Measurements from ENCODE around the gene PLXDC2.

The PLXDC2 gene

DNA sequence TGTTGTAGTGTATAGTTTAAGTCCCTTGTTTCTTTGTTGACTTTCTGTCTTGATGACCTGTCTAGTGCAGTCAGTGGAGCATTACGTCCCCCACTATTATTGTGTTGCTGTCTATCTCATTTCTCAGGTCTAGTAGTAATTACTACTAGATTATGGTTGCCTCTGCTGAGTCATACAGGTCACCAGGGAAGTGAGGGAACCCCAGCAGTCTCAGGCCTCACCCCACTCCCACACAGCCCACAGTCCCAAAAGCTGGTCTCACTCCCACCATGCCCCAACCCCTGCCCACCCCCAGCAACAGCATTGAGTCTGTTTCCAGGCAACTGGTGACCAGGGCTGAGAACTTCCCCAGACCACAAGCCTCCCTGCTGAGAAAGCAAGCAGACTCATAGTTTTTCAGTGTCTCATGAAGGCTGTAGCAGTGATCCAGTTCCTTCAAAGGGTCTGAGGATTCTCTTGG is 88.0 kb downstream of the PLXDC2 start:
- no peak overlapping the region for H3K27ac ChIP-seq (ENCODE audit: insufficient read depth in 1 of 2, low read depth in 1 of 2, low read length in 2 of 2, poor library complexity in 1 of 2, severe bottlenecking in 2 of 2)

DNA sequence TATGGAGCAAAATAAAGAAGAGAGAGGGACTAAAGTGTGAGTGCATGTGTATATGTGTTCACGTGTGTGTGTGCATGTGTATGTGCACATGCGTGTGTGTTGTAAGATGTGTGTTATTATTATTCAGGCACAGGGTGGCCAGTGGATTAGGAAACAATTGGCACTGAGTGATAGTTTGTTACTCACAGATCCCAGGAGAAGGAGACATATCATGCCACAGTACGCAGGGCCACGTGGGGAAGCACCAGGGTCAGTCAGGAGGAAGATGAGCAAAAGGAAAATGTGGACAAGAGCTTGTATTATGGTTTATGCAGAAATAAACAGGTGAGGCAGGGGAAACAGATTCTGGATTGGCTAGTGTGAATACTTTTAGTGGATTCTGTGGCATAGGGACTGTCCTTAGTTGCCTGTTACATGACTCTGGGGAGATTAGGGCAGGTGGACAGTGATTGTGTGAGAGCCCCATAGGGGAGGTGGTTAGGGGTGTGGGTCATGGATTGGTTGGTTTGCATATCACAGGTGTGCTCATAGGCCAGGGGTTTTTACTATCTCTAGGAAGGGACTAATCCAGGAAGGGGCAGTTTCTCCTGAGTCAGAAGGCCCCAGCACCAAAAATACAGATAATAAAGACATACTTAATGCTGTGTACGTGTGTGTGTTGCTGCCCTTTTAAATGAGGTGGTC is 90.0 kb downstream of the PLXDC2 start:
- H3K4me1 ChIP-seq (ENCODE audit: control extremely low read depth in 1 of 4, control insufficient read depth in 4 of 4, insufficient read depth in 4 of 4, low read length in 3 of 4), result peaks cover 3 to 25% (median 9%) of the 10 kb centered on the region in 4 experiments
- no peaks in the 10 kb centered on the region for H3K27me3 ChIP-seq (replicated peaks in 2 of 5; ENCODE audit: control insufficient read depth in 4 of 5, insufficient read depth in 5 of 5, low read length in 4 of 5)
- DNase-seq, result no peak
- 100% methylated on average over 4 of the region's 5 CpGs for WGBS (ENCODE audit: insufficient coverage)
- no peak overlapping the region for H3K4me3 ChIP-seq (ENCODE audit: control insufficient read depth in 1 of 7, extremely low read depth in 1 of 7, insufficient read depth in 4 of 7, low read depth in 2 of 7, low read length in 6 of 7)
- ChIA-PET POLR2A (interaction anchor here (0.6 kb wide), 1 partner anchor 366 kb away, joined by 5 read pairs; no protein-coding TSS in a partner anchor), CTCF (no interaction called here)
- no peak overlapping the region for H3K27ac ChIP-seq (ENCODE audit: insufficient read depth in 1 of 2, low read depth in 1 of 2, low read length in 2 of 2, poor library complexity in 1 of 2, severe bottlenecking in 2 of 2)
- peaks cover 0 to 2% (median 0%) of the 10 kb centered on the region in 4 experiments for H3K36me3 ChIP-seq (ENCODE audit: control insufficient read depth in 4 of 4, insufficient read depth in 4 of 4, low read length in 3 of 4)
- peaks cover 0 to 2% (median 0%) of the 10 kb centered on the region in 5 experiments for H3K9me3 ChIP-seq (ENCODE audit: control extremely low read depth in 1 of 5, control insufficient read depth in 4 of 5, insufficient read depth in 2 of 5, low read depth in 1 of 5, low read length in 4 of 5)

More for the DNA sequence above, 88.0 kb downstream of the PLXDC2 start:
- WGBS (ENCODE audit: insufficient coverage), result no CpG with 5 or more reads among the region's 1 CpG
- H3K9me3 ChIP-seq (ENCODE audit: control extremely low read depth in 1 of 5, control insufficient read depth in 4 of 5, insufficient read depth in 2 of 5, low read depth in 1 of 5, low read length in 4 of 5), result peaks cover 0 to 2% (median 0%) of the 10 kb centered on the region in 5 experiments
- H3K4me3 ChIP-seq (ENCODE audit: control insufficient read depth in 1 of 7, extremely low read depth in 1 of 7, insufficient read depth in 4 of 7, low read depth in 2 of 7, low read length in 6 of 7), result no peak overlapping the region
- H3K27me3 ChIP-seq (replicated peaks in 2 of 5; ENCODE audit: control insufficient read depth in 4 of 5, insufficient read depth in 5 of 5, low read length in 4 of 5), result no peaks in the 10 kb centered on the region
- peaks cover 0 to 2% (median 0%) of the 10 kb centered on the region in 4 experiments for H3K36me3 ChIP-seq (ENCODE audit: control insufficient read depth in 4 of 4, insufficient read depth in 4 of 4, low read length in 3 of 4)
- ChIA-PET POLR2A (no interaction called here), CTCF (interaction anchor here (0.8 kb wide), 1 partner anchor 83 kb away, joined by 3 read pairs; no protein-coding TSS in a partner anchor)
- DNase-seq, result peak; percentile 9 to 85 (median 69)
- H3K4me1 ChIP-seq (ENCODE audit: control extremely low read depth in 1 of 4, control insufficient read depth in 4 of 4, insufficient read depth in 4 of 4, low read length in 3 of 4), result peaks cover 3 to 24% (median 9%) of the 10 kb centered on the region in 4 experiments

DNA sequence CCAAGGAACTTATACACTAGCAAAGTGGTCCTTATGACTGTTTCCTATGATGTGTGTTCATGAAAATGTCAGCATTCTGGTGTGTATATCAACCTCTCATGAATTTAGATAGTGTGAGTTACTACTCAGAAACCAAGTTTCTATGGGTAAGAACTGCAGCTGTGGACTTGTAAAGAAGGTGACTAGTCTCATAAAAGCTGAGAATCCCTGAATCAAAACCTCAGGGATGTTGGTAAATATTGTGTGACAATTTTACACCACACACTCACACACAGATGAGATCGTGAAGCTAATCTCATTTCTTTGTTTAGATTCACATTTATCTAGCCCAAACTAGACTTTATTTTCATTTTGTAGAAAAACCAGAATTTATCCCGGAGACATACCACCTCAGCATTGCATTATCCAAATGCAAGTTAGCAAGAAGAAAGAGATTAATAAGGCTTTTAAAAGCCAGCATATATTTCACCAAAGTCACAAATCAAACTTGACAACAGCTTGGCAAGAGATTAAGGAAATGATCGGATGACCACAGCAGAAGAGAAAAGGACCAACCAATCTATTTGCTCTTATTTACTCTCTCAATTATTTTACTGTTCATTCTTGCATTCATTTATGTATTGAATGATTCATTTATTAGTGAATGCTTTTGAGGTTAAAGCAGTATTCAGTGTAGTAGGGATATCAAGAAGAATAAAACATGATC is 92.9 kb downstream of the PLXDC2 start:
- Histone ChIP-seq H3K36me3 (ENCODE audit: control insufficient read depth in 4 of 4, insufficient read depth in 4 of 4, low read length in 3 of 4) (peaks cover 0 to 2% (median 0%) of the 10 kb centered on the region in 4 experiments), H3K9me3 (ENCODE audit: control extremely low read depth in 1 of 5, control insufficient read depth in 4 of 5, insufficient read depth in 2 of 5, low read depth in 1 of 5, low read length in 4 of 5) (peaks cover 0 to 5% (median 0%) of the 10 kb centered on the region in 5 experiments), H3K27me3 (replicated peaks in 2 of 5; ENCODE audit: control insufficient read depth in 4 of 5, insufficient read depth in 5 of 5, low read length in 4 of 5) (no peaks in the 10 kb centered on the region), H3K4me1 (ENCODE audit: control extremely low read depth in 1 of 4, control insufficient read depth in 4 of 4, insufficient read depth in 4 of 4, low read length in 3 of 4) (peaks cover 3 to 16% (median 7%) of the 10 kb centered on the region in 4 experiments), H3K27ac (ENCODE audit: insufficient read depth in 1 of 2, low read depth in 1 of 2, low read length in 2 of 2, poor library complexity in 1 of 2, severe bottlenecking in 2 of 2) (no peak overlapping the region), H3K4me3 (ENCODE audit: control insufficient read depth in 1 of 7, extremely low read depth in 1 of 7, insufficient read depth in 4 of 7, low read depth in 2 of 7, low read length in 6 of 7) (no peak overlapping the region)
- peak in 2 of 3 donors; percentile 23 to 46 for DNase-seq
- WGBS (ENCODE audit: insufficient coverage), result 88% methylated on average over 2 of the region's 3 CpGs
- POLR2A ChIA-PET, result no interaction called here
- CTCF ChIA-PET, result no interaction called here

DNA sequence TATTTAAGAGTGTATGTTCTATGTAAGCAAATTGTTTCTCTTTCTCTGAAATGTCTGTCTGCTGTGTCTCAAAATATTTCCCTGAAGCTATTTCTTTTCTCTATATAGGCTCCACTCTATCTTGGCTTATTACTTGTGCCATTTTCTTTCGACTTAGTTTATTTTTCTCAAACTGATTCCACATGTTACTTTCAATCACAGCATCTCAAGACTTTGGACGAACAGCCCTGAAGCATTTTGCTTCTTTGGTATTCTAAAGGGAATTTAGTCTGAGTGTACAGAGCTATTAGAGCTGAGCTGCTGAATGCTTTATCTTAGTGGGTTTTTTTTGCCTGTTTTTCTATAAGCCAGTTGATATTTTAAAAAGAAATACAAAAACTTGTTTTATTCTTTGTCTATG is 95.7 kb downstream of the PLXDC2 start:
- Histone ChIP-seq H3K4me3 (ENCODE audit: control insufficient read depth in 1 of 7, extremely low read depth in 1 of 7, insufficient read depth in 4 of 7, low read depth in 2 of 7, low read length in 6 of 7) (no peak overlapping the region), H3K9me3 (ENCODE audit: control extremely low read depth in 1 of 5, control insufficient read depth in 4 of 5, insufficient read depth in 2 of 5, low read depth in 1 of 5, low read length in 4 of 5) (peaks cover 0 to 9% (median 0%) of the 10 kb centered on the region in 5 experiments), H3K27ac (ENCODE audit: insufficient read depth in 1 of 2, low read depth in 1 of 2, low read length in 2 of 2, poor library complexity in 1 of 2, severe bottlenecking in 2 of 2) (no peak overlapping the region), H3K36me3 (ENCODE audit: control insufficient read depth in 4 of 4, insufficient read depth in 4 of 4, low read length in 3 of 4) (peaks cover 0 to 2% (median 0%) of the 10 kb centered on the region in 4 experiments), H3K4me1 (ENCODE audit: control extremely low read depth in 1 of 4, control insufficient read depth in 4 of 4, insufficient read depth in 4 of 4, low read length in 3 of 4) (peaks cover 0 to 7% (median 1%) of the 10 kb centered on the region in 4 experiments), H3K27me3 (replicated peaks in 2 of 5; ENCODE audit: control insufficient read depth in 4 of 5, insufficient read depth in 5 of 5, low read length in 4 of 5) (no peaks in the 10 kb centered on the region)
- WGBS (ENCODE audit: insufficient coverage), result no CpG with 5 or more reads among the region's 2 CpGs
- POLR2A ChIA-PET, result no interaction called here
- no peak for DNase-seq
- CTCF ChIA-PET, result no interaction called here

DNA sequence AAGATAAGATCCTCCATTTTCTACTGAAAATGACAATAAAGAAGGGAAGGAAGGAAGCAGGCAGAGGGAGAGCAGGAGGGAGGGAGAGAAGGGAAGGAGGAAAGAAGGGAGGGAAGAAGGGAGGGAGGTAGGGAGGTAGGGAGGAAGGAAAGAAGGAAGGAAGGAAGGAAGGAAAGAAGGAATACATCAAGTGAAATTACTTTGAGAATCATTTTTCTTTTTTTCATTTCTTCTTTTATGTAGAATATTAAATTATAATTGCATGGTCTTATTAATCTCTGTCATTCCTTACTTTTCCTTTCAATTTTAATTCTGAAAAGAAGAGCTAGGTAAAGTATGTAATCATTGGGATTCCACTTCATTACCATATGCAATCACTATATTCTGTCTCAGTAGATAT is 97.8 kb downstream of the PLXDC2 start:
- no peak for DNase-seq
- H3K4me1 ChIP-seq (ENCODE audit: control extremely low read depth in 1 of 4, control insufficient read depth in 4 of 4, insufficient read depth in 4 of 4, low read length in 3 of 4), result peaks cover 0 to 4% (median 0%) of the 10 kb centered on the region in 4 experiments
- no peak overlapping the region for H3K4me3 ChIP-seq (ENCODE audit: control insufficient read depth in 1 of 7, extremely low read depth in 1 of 7, insufficient read depth in 4 of 7, low read depth in 2 of 7, low read length in 6 of 7)
- H3K36me3 ChIP-seq (ENCODE audit: control insufficient read depth in 4 of 4, insufficient read depth in 4 of 4, low read length in 3 of 4), result peaks cover 0 to under 1% (median 0%) of the 10 kb centered on the region in 4 experiments
- POLR2A ChIA-PET, result no interaction called here
- no peak overlapping the region for H3K27ac ChIP-seq (ENCODE audit: insufficient read depth in 1 of 2, low read depth in 1 of 2, low read length in 2 of 2, poor library complexity in 1 of 2, severe bottlenecking in 2 of 2)
- CTCF ChIA-PET, result no interaction called here
- peaks cover 0 to 9% (median 0%) of the 10 kb centered on the region in 5 experiments for H3K9me3 ChIP-seq (ENCODE audit: control extremely low read depth in 1 of 5, control insufficient read depth in 4 of 5, insufficient read depth in 2 of 5, low read depth in 1 of 5, low read length in 4 of 5)
- H3K27me3 ChIP-seq (replicated peaks in 2 of 5; ENCODE audit: control insufficient read depth in 4 of 5, insufficient read depth in 5 of 5, low read length in 4 of 5), result no peaks in the 10 kb centered on the region

DNA sequence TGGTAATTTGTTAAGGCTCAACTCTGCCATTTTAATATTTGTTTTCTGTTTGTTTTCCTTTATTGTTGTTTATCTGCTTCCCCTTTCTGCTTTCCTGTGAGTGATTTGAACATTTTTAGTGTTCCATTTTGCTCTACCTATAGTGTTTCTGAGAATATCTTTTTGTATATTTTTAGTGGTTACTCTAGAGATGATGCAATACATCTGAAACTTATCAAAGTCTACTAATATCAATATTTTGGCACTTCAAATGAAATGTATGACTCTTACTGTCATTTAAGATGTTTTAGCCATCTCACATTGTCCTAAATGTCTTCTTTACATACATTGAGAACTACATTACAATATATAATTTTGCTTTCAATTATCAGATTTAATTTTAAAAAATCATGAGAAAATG is 98.9 kb downstream of the PLXDC2 start:
- no peak overlapping the region for H3K4me3 ChIP-seq (ENCODE audit: control insufficient read depth in 1 of 7, extremely low read depth in 1 of 7, insufficient read depth in 4 of 7, low read depth in 2 of 7, low read length in 6 of 7)
- no peak for DNase-seq
- H3K4me1 ChIP-seq (ENCODE audit: control extremely low read depth in 1 of 4, control insufficient read depth in 4 of 4, insufficient read depth in 4 of 4, low read length in 3 of 4), result no peaks in the 10 kb centered on the region
- no peaks in the 10 kb centered on the region for H3K27me3 ChIP-seq (replicated peaks in 2 of 5; ENCODE audit: control insufficient read depth in 4 of 5, insufficient read depth in 5 of 5, low read length in 4 of 5)
- no peak overlapping the region for H3K27ac ChIP-seq (ENCODE audit: insufficient read depth in 1 of 2, low read depth in 1 of 2, low read length in 2 of 2, poor library complexity in 1 of 2, severe bottlenecking in 2 of 2)
- CTCF ChIA-PET, result no interaction called here
- no peaks in the 10 kb centered on the region for H3K36me3 ChIP-seq (ENCODE audit: control insufficient read depth in 4 of 4, insufficient read depth in 4 of 4, low read length in 3 of 4)
- peaks cover 0 to 9% (median 0%) of the 10 kb centered on the region in 5 experiments for H3K9me3 ChIP-seq (ENCODE audit: control extremely low read depth in 1 of 5, control insufficient read depth in 4 of 5, insufficient read depth in 2 of 5, low read depth in 1 of 5, low read length in 4 of 5)
- POLR2A ChIA-PET, result no interaction called here

DNA sequence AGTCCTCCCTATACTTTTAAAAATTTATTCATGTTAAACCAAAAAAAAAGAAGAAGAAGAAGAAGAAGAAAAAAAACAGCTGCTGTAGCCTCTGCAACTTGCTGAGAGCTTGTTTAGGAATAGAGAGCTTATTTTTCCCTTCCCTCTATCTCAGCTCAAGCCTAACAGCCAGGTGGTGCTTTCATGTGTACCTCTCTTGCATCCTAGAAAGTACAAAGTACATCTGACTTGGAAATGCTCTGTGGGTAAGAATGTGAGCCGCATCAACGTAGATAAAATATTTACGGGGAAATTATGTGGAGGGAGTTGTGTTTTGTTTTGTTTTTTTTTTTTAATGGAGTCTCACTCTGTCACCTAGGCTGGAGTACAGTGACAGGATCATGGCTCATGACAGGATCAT is 99.6 kb downstream of the PLXDC2 start:
- CTCF ChIA-PET, result no interaction called here
- Histone ChIP-seq H3K36me3 (ENCODE audit: control insufficient read depth in 4 of 4, insufficient read depth in 4 of 4, low read length in 3 of 4) (no peaks in the 10 kb centered on the region), H3K4me3 (ENCODE audit: control insufficient read depth in 1 of 7, extremely low read depth in 1 of 7, insufficient read depth in 4 of 7, low read depth in 2 of 7, low read length in 6 of 7) (no peak overlapping the region)

More for the DNA sequence above, 99.6 kb downstream of the PLXDC2 start:
- DNase-seq, result no peak
- H3K27ac ChIP-seq (ENCODE audit: insufficient read depth in 1 of 2, low read depth in 1 of 2, low read length in 2 of 2, poor library complexity in 1 of 2, severe bottlenecking in 2 of 2), result no peak overlapping the region
- peaks cover 0 to 9% (median 0%) of the 10 kb centered on the region in 5 experiments for H3K9me3 ChIP-seq (ENCODE audit: control extremely low read depth in 1 of 5, control insufficient read depth in 4 of 5, insufficient read depth in 2 of 5, low read depth in 1 of 5, low read length in 4 of 5)
- WGBS (ENCODE audit: insufficient coverage), result 93% methylated on average over 2 of the region's 3 CpGs
- POLR2A ChIA-PET, result no interaction called here
- no peaks in the 10 kb centered on the region for H3K4me1 ChIP-seq (ENCODE audit: control extremely low read depth in 1 of 4, control insufficient read depth in 4 of 4, insufficient read depth in 4 of 4, low read length in 3 of 4)
- H3K27me3 ChIP-seq (replicated peaks in 2 of 5; ENCODE audit: control insufficient read depth in 4 of 5, insufficient read depth in 5 of 5, low read length in 4 of 5), result no peaks in the 10 kb centered on the region

Data from common myeloid progenitor, CD34-positive (primary cell).